ENCODE measurements around the gene SIRT5.

The SIRT5 gene

GRCh38 chr6:13574571-13575376 is at the start of gene SIRT5:
TSS of gene SIRT5 (plus strand) at chr6:13574601. CDS start at chr6:13584111, 9,510 bp downstream.
- peak; percentile 95 for DNase-seq

GRCh38 chr6:13524801-13525508 is 49.4 kb upstream of the SIRT5 start:
- no peak for DNase-seq

GRCh38 chr6:13526357-13526726 is 48.1 kb upstream of the SIRT5 start:
- DNase-seq = no peak

- DNase-seq = no peak
Measured at GRCh38 chr6:13526727-13527670, 47.4 kb upstream of the SIRT5 start.

GRCh38 chr6:13527671-13528056 is 46.7 kb upstream of the SIRT5 start:
- DNase-seq = no peak

GRCh38 chr6:13528232-13528631 is 46.2 kb upstream of the SIRT5 start:
- DNase-seq = no peak

- no peak for DNase-seq
Measured at GRCh38 chr6:13528777-13529343, 45.5 kb upstream of the SIRT5 start.

GRCh38 chr6:13531956-13532355 is 42.4 kb upstream of the SIRT5 start:
- DNase-seq = peak; percentile 78

- no peak for DNase-seq
Measured at GRCh38 chr6:13534536-13534935, 39.9 kb upstream of the SIRT5 start.

- DNase-seq = no peak
Measured at GRCh38 chr6:13535306-13535705, 39.1 kb upstream of the SIRT5 start.

- DNase-seq = no peak
Measured at GRCh38 chr6:13536796-13537526, 37.4 kb upstream of the SIRT5 start.

GRCh38 chr6:13537527-13537897 is 36.9 kb upstream of the SIRT5 start:
- no peak for DNase-seq

GRCh38 chr6:13538084-13538483 is 36.3 kb upstream of the SIRT5 start:
- DNase-seq = no peak

GRCh38 chr6:13538600-13538999 is 35.8 kb upstream of the SIRT5 start:
- DNase-seq = no peak

- DNase-seq = no peak
Measured at GRCh38 chr6:13539572-13539971, 34.8 kb upstream of the SIRT5 start.

GRCh38 chr6:13541496-13541895 is 32.9 kb upstream of the SIRT5 start:
- DNase-seq = no peak

GRCh38 chr6:13544454-13545186 is 29.8 kb upstream of the SIRT5 start:
- no peak for DNase-seq

GRCh38 chr6:13545885-13546284 is 28.5 kb upstream of the SIRT5 start:
- no peak for DNase-seq

- DNase-seq = no peak
Measured at GRCh38 chr6:13548500-13549210, 25.7 kb upstream of the SIRT5 start.

GRCh38 chr6:13550656-13551055 is 23.7 kb upstream of the SIRT5 start:
- DNase-seq = no peak

- no peak for DNase-seq
Measured at GRCh38 chr6:13553646-13554045, 20.8 kb upstream of the SIRT5 start.

Data from islet precursor cell (in vitro differentiated cells).